IMR-90 (cell line): Measurements from ENCODE around the gene KIF12.

Source experiments
- CTCF ChIP-seq: conservative IDR thresholded peaks from 2 replicates; pipeline ENCODE4 v1.5.1; 2012; ENCODE audit warnings: mild to moderate bottlenecking, low read depth, low read length, improper control_type of control experiment
- MAZ ChIP-seq: IDR thresholded peaks from 2 replicates; pipeline ENCODE4 v1.6.1; 2012; ENCODE audit warnings: low read depth, mild to moderate bottlenecking, low read length, improper control_type of control experiment, moderate library complexity, borderline replicate concordance
- MXI1 ChIP-seq: IDR thresholded peaks from 2 replicates; pipeline ENCODE4 v1.6.1; 2012; ENCODE audit warnings: low read depth, mild to moderate bottlenecking, low read length, moderate library complexity, borderline replicate concordance

GRCh38 chr9:114099669-114100270 lies 678 bp upstream of the KIF12 start:
- TF ChIP-seq MXI1 (no peak), CTCF (no peak), MAZ (no peak)
